ENCODE measurements around the gene GPR15LG. TPM values are rescaled to one million over a fixed set of nuclear protein-coding genes. Genes with fewer than 3 reads are reported as not detected.

GPR15LG gene
- total and polyA plus RNA-seq, 2 experiments from 2014 or later: not detected

DNA sequence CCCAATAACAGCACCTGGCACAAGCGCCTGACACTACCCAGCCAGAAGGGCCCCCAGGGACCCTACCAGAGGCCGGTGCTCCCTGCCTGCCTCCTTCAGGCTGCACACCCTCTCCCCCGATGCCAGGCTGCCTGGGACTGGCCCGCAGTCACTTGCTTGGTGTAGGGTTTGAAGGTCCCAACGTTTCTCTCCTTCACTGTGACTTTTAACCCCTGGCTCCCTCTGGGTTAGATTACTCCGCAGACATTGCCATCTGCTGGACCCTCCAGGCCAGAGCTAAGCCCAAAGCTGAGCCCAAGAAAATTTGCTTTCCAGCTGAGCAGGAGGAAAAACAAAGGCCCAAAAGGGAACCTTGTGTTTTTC is 27.6 kb downstream of the GPR15LG start:
- ATAC-seq (peak; percentile 61), DNase-seq (ENCODE audit: low spot score) (peak; percentile 30)
- no peaks in the 10 kb centered on the region for H3K36me3 Mint-ChIP-seq (ENCODE audit: low read depth)
- H2AFZ ChIP-seq: no peak overlapping the region
- no peaks in the 10 kb centered on the region for H3K9me3 Mint-ChIP-seq
- no peak overlapping the region for H3K4me3 ChIP-seq
- no peak overlapping the region for H3K27ac ChIP-seq (ENCODE audit: low read depth)
- H3F3A ChIP-seq (replicated peaks; ENCODE audit: low read depth): no peaks in the 10 kb centered on the region
- TF ChIP-seq, protein P1, sequence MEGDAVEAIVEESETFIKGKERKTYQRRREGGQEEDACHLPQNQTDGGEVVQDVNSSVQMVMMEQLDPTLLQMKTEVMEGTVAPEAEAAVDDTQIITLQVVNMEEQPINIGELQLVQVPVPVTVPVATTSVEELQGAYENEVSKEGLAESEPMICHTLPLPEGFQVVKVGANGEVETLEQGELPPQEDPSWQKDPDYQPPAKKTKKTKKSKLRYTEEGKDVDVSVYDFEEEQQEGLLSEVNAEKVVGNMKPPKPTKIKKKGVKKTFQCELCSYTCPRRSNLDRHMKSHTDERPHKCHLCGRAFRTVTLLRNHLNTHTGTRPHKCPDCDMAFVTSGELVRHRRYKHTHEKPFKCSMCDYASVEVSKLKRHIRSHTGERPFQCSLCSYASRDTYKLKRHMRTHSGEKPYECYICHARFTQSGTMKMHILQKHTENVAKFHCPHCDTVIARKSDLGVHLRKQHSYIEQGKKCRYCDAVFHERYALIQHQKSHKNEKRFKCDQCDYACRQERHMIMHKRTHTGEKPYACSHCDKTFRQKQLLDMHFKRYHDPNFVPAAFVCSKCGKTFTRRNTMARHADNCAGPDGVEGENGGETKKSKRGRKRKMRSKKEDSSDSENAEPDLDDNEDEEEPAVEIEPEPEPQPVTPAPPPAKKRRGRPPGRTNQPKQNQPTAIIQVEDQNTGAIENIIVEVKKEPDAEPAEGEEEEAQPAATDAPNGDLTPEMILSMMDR (conservative IDR thresholded peaks at IDR 0.05; ENCODE audit: low read depth in 2 of 2): peak; percentile 32 to 49; a peak in 3 of 4 replicates
- TF ChIP-seq JUNB (IDR thresholded peaks at IDR 0.05; ENCODE audit: unreplicated experiment): no peak
- no peaks in the 10 kb centered on the region for H3K79me2 ChIP-seq (replicated peaks; ENCODE audit: insufficient read depth)
- no peak overlapping the region for H3K4me3 Mint-ChIP-seq
- H3K27me3 ChIP-seq (ENCODE audit: insufficient read depth): peaks cover 2% of the 10 kb centered on the region; the same call in 1 of the 2 replicates
- H3K36me3 ChIP-seq (ENCODE audit: insufficient read depth): no peaks in the 10 kb centered on the region
- H3K27ac Mint-ChIP-seq: no peak overlapping the region
- H3K9me2 ChIP-seq (ENCODE audit: insufficient read depth): no peaks in the 10 kb centered on the region
- H3K4me1 Mint-ChIP-seq: no peaks in the 10 kb centered on the region
- no peaks in the 10 kb centered on the region; the same call in 1 of the 2 replicates for H4K20me1 ChIP-seq (replicated peaks; ENCODE audit: insufficient read depth)
- peaks cover 11% of the 10 kb centered on the region for H3K27me3 Mint-ChIP-seq (ENCODE audit: insufficient read depth, low read depth, poor library complexity)
- H3K4me1 ChIP-seq (ENCODE audit: insufficient read depth): no peaks in the 10 kb centered on the region
- H3K4me2 ChIP-seq: no peak overlapping the region

DNA sequence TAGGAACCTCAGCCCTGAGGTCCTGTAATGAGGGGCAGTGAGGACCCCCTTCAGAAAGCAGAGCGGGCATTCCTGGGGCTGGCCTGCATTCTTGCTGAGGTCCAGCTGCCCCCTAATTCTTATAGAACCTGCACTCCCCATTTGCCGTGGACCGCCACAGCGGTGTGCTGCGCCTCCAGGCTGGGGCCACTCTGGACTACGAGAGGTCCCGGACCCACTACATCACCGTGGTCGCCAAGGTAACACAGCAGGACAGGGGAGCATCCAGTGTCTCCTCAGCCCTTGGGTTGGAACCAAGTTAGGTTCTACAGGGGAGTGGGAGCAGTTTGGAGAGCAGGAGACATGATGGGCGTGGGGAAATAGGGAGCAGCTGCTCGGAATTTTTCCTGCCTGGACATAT is 28.1 kb downstream of the GPR15LG start:
- Mint-ChIP-seq H3K4me3 (no peak overlapping the region), H3K9me3 (no peaks in the 10 kb centered on the region), H3K27me3 (ENCODE audit: insufficient read depth, low read depth, poor library complexity) (peaks cover 6% of the 10 kb centered on the region), H3K27ac (no peak overlapping the region), H3K36me3 (ENCODE audit: low read depth) (no peaks in the 10 kb centered on the region), H3K4me1 (no peaks in the 10 kb centered on the region)
- ATAC-seq (no peak), DNase-seq (ENCODE audit: low spot score) (no peak)
- TF ChIP-seq STAT1 (IDR thresholded peaks at IDR 0.05; ENCODE audit: unreplicated experiment) (no peak), NANOG (IDR thresholded peaks at IDR 0.05; ENCODE audit: borderline replicate concordance) (no peak)
- TF ChIP-seq, protein P2, sequence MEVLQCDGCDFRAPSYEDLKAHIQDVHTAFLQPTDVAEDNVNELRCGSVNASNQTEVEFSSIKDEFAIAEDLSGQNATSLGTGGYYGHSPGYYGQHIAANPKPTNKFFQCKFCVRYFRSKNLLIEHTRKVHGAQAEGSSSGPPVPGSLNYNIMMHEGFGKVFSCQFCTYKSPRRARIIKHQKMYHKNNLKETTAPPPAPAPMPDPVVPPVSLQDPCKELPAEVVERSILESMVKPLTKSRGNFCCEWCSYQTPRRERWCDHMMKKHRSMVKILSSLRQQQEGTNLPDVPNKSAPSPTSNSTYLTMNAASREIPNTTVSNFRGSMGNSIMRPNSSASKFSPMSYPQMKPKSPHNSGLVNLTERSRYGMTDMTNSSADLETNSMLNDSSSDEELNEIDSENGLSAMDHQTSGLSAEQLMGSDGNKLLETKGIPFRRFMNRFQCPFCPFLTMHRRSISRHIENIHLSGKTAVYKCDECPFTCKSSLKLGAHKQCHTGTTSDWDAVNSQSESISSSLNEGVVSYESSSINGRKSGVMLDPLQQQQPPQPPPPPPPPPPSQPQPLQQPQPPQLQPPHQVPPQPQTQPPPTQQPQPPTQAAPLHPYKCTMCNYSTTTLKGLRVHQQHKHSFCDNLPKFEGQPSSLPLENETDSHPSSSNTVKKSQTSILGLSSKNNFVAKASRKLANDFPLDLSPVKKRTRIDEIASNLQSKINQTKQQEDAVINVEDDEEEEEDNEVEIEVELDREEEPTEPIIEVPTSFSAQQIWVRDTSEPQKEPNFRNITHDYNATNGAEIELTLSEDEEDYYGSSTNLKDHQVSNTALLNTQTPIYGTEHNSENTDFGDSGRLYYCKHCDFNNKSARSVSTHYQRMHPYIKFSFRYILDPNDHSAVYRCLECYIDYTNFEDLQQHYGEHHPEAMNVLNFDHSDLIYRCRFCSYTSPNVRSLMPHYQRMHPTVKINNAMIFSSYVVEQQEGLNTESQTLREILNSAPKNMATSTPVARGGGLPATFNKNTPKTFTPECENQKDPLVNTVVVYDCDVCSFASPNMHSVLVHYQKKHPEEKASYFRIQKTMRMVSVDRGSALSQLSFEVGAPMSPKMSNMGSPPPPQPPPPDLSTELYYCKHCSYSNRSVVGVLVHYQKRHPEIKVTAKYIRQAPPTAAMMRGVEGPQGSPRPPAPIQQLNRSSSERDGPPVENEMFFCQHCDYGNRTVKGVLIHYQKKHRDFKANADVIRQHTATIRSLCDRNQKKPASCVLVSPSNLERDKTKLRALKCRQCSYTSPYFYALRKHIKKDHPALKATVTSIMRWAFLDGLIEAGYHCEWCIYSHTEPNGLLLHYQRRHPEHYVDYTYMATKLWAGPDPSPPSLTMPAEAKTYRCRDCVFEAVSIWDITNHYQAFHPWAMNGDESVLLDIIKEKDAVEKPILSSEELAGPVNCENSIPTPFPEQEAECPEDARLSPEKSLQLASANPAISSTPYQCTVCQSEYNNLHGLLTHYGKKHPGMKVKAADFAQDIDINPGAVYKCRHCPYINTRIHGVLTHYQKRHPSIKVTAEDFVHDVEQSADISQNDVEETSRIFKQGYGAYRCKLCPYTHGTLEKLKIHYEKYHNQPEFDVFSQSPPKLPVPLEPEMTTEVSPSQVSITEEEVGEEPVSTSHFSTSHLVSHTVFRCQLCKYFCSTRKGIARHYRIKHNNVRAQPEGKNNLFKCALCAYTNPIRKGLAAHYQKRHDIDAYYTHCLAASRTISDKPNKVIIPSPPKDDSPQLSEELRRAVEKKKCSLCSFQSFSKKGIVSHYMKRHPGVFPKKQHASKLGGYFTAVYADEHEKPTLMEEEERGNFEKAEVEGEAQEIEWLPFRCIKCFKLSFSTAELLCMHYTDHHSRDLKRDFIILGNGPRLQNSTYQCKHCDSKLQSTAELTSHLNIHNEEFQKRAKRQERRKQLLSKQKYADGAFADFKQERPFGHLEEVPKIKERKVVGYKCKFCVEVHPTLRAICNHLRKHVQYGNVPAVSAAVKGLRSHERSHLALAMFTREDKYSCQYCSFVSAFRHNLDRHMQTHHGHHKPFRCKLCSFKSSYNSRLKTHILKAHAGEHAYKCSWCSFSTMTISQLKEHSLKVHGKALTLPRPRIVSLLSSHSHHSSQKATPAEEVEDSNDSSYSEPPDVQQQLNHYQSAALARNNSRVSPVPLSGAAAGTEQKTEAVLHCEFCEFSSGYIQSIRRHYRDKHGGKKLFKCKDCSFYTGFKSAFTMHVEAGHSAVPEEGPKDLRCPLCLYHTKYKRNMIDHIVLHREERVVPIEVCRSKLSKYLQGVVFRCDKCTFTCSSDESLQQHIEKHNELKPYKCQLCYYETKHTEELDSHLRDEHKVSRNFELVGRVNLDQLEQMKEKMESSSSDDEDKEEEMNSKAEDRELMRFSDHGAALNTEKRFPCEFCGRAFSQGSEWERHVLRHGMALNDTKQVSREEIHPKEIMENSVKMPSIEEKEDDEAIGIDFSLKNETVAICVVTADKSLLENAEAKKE (CRISPR knock-in tag; IDR thresholded peaks at IDR 0.05): no peak
- no peak overlapping the region for H3K27ac ChIP-seq (ENCODE audit: low read depth)
- H3K4me1 ChIP-seq (ENCODE audit: insufficient read depth): no peaks in the 10 kb centered on the region
- H3K27me3 ChIP-seq (ENCODE audit: insufficient read depth): no peaks in the 10 kb centered on the region
- H3K4me2 ChIP-seq: no peak overlapping the region
- H3F3A ChIP-seq (replicated peaks; ENCODE audit: low read depth): no peaks in the 10 kb centered on the region
- H3K36me3 ChIP-seq (ENCODE audit: insufficient read depth): no peaks in the 10 kb centered on the region
- H2AFZ ChIP-seq: no peak overlapping the region
- H3K4me3 ChIP-seq: no peak overlapping the region
- H3K79me2 ChIP-seq (replicated peaks; ENCODE audit: insufficient read depth): no peaks in the 10 kb centered on the region
- H4K20me1 ChIP-seq (replicated peaks; ENCODE audit: insufficient read depth): no peaks in the 10 kb centered on the region; the same call in 1 of the 2 replicates
- H3K9me2 ChIP-seq (ENCODE audit: insufficient read depth): no peaks in the 10 kb centered on the region
